ENCODE results near the gene RTN4RL2.

The RTN4RL2 gene

DNA sequence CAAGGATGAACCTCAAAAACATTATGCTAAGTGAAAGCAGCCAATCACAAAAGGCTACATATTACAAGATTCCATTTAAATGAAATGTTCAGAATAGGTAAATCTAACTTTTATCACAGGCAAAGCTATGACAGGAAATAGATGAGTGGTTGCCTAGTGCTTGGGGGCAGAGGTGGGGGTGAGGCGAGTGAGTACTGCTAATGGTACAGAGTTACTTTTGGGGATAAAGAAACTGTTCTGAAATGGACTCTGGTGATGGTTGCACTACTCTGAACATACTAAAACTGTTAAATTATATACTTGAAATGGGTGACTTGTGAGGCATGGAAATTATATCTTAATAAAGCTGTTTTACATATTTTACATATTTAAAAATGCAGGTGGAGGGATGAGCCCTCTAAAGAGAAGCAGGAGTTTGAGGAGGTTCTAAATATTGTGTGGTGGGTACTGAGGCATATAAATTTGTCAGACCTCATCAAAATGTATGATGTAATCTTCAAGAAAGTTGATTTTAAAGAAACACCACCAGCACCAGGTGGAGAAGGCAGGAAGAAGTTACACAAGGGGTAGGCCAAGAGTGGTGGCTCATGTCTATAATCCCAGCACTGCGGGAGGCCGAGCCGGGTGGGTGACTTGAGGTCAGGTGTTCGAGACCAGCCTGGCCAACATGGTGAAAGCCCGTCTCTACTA is 51.6 kb downstream of the RTN4RL2 start:
- DNase-seq (no peak), ATAC-seq (replicated peaks) (no peak)
- H3K36me3 Mint-ChIP-seq (ENCODE audit: insufficient read depth), result peaks cover 6% of the 10 kb centered on the region
- peaks cover 21 to 26% of the 10 kb centered on the region in 2 donors for H3K4me1 Mint-ChIP-seq (ENCODE audit: low read depth in 2 of 2)
- H3K27me3 Mint-ChIP-seq, result no peaks in the 10 kb centered on the region
- no peak overlapping the region for H3K4me3 Mint-ChIP-seq
- H3K27ac Mint-ChIP-seq, result peak overlapping the region; percentile 68 to 91
- no peaks in the 10 kb centered on the region for H3K9me3 Mint-ChIP-seq

GRCh38 chr11:57512646-57513451 is 52.5 kb downstream of the RTN4RL2 start:
- Mint-ChIP-seq H3K27ac (peak overlapping the region; percentile 68 to 91), H3K36me3 (ENCODE audit: insufficient read depth) (peaks cover 2% of the 10 kb centered on the region), H3K4me3 (peak overlapping the region in 1 of 2 donors; percentile 99), H3K4me1 (ENCODE audit: low read depth in 2 of 2) (peaks cover 21 to 26% of the 10 kb centered on the region in 2 donors), H3K9me3 (no peaks in the 10 kb centered on the region), H3K27me3 (no peaks in the 10 kb centered on the region)
- DNase-seq, result no peak
- ATAC-seq (replicated peaks), result no peak

DNA sequence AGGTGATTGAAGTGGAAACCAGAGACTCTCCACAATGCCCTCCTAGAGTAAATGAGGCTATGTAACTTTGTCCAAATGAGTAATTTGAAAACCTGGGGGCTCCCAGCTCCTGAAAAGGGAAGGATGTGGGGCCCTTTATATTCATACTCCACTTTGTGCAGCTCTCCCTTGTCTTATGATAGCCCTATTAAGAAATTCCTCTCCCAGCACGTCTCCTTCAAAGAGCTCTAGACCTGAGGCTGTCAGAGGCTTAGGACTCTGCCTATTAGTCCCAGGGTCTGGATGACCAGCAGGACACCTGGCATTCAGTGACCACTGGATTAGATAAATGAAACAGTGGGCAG is 53.1 kb downstream of the RTN4RL2 start:
- Mint-ChIP-seq H3K4me3 (peak overlapping the region; percentile 93 to 99), H3K4me1 (ENCODE audit: low read depth in 2 of 2) (peaks cover 19 to 26% of the 10 kb centered on the region in 2 donors), H3K27me3 (no peaks in the 10 kb centered on the region), H3K36me3 (ENCODE audit: insufficient read depth) (peaks cover 2% of the 10 kb centered on the region), H3K9me3 (no peaks in the 10 kb centered on the region), H3K27ac (peak overlapping the region; percentile 68 to 91)
- DNase-seq, result no peak
- no peak for ATAC-seq (replicated peaks)

DNA sequence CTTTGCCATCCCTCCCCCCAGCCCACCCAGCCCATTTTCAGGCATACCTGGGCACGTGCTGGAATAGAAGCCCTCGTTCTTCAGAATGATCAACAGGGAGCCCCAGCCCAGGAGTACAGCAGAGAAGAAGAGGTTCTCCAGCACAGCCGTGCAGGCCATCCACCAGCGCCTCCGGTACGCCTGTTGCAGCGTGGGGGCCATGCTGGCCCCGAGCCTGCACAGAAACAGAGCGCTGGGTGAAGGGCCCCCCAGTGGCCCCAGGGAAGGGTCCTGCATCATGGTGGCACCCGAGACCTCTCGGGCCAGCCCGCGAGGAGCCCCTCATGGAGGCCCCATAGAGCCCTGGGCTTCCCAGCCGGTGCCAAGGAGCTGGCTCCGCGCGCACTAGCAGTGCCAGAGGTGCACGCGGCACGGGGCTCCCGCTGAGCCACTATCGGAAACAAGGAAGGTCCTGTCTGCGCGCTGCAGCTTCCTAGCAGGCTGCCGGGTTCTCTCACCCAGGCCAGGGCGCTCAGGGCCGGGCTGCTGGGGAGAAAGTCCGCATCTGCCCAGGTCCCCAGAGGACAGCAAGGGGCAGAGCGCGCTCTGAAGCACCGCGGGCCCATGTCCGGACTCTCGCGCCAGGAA is 53.7 kb downstream of the RTN4RL2 start:
- Mint-ChIP-seq H3K36me3 (ENCODE audit: insufficient read depth) (peaks cover 2% of the 10 kb centered on the region), H3K4me3 (peak overlapping the region; percentile 93 to 99), H3K4me1 (ENCODE audit: low read depth in 2 of 2) (peaks cover 19 to 26% of the 10 kb centered on the region in 2 donors), H3K27ac (peak overlapping the region; percentile 91 to 93), H3K9me3 (no peaks in the 10 kb centered on the region), H3K27me3 (peaks cover 0 to 5% of the 10 kb centered on the region in 2 donors)
- DNase-seq, result peak in 1 of 3 experiments; percentile 16
- peak; percentile 31 for ATAC-seq (replicated peaks)

- Mint-ChIP-seq H3K4me1 (ENCODE audit: low read depth in 2 of 2) (peaks cover 19 to 26% of the 10 kb centered on the region in 2 donors), H3K9me3 (no peaks in the 10 kb centered on the region), H3K4me3 (peak overlapping the region; percentile 93 to 99), H3K36me3 (ENCODE audit: insufficient read depth) (peaks cover 2% of the 10 kb centered on the region), H3K27ac (peak overlapping the region; percentile 91 to 93), H3K27me3 (peaks cover 0 to 7% of the 10 kb centered on the region in 2 donors)
- ATAC-seq (replicated peaks) (peak; percentile 73), DNase-seq (peak; percentile 32 to 38 (median 34))
Observed at GRCh38 chr11:57514538-57515331, 54.4 kb downstream of the RTN4RL2 start.

GRCh38 chr11:57515332-57516060 is 55.2 kb downstream of the RTN4RL2 start, which contains the start of gene SLC43A1:
SLC43A1 (minus strand) TSS chr11:57515702; CDS start chr11:57514111, 1,591 bp downstream.
- peak within 1 kb of the TSS; percentile 91 to 93 for H3K27ac Mint-ChIP-seq
- DNase-seq (peak in 1 of 3 experiments; percentile 14), ATAC-seq (replicated peaks) (peak; percentile 40)
- peaks cover 2% of the 10 kb centered on the region for H3K36me3 Mint-ChIP-seq (ENCODE audit: insufficient read depth)
- H3K9me3 Mint-ChIP-seq, result no peaks in the 10 kb centered on the region
- peak within 1 kb of the TSS; percentile 93 to 99 for H3K4me3 Mint-ChIP-seq
- peaks cover 17 to 26% of the 10 kb centered on the region in 2 donors for H3K4me1 Mint-ChIP-seq (ENCODE audit: low read depth in 2 of 2)
- peaks cover 0 to 7% of the 10 kb centered on the region in 2 donors for H3K27me3 Mint-ChIP-seq

DNA sequence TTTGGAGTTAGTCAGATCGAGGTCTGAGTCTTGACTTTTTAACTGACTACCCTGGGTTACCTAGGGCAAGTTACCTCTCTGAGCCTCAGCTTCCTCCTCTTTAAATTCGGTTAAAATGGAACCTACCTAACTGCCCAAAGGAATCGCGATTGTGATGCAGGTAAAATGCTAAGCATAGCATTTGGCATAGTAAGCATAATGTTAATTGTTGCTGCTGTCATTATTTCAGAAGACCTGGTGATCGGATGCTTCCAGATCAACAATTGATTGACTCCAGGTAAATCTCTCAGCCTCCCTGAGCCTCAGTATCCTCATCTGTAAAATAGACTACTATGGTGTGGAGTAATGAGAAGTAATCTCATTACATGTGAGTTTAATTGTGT is 55.7 kb downstream of the RTN4RL2 start:
- H3K27me3 Mint-ChIP-seq, result peaks cover 0 to 7% of the 10 kb centered on the region in 2 donors
- peaks cover 2% of the 10 kb centered on the region for H3K36me3 Mint-ChIP-seq (ENCODE audit: insufficient read depth)
- ATAC-seq (replicated peaks) (peak; percentile 3), DNase-seq (no peak)
- H3K4me1 Mint-ChIP-seq (ENCODE audit: low read depth in 2 of 2), result peaks cover 17 to 26% of the 10 kb centered on the region in 2 donors
- H3K9me3 Mint-ChIP-seq, result no peaks in the 10 kb centered on the region
- peak overlapping the region; percentile 91 to 93 for H3K27ac Mint-ChIP-seq
- H3K4me3 Mint-ChIP-seq, result peak overlapping the region; percentile 93 to 99

DNA sequence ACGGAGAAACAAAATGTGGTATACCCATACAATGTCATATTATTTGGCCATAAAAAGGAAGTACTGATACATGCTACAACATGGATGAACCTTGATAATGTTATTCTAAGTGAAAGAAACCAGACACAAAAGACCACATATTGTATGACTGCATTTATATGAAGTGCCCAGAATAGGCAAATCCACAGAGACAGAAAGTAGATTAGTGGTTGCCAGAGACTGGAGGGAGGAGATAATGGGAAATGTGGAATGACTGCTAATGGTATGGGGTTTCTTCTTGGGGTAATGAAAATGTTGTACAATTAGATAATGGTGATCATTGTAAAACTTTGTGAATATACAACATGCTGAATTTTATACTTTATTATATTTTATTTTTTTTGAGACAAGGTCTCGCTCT is 60.8 kb downstream of the RTN4RL2 start:
- Mint-ChIP-seq H3K27ac (no peak overlapping the region), H3K27me3 (peaks cover 0 to 7% of the 10 kb centered on the region in 2 donors), H3K36me3 (ENCODE audit: insufficient read depth) (peaks cover 2% of the 10 kb centered on the region), H3K4me3 (no peak overlapping the region), H3K4me1 (ENCODE audit: low read depth in 2 of 2) (peaks cover 2% of the 10 kb centered on the region in 2 donors), H3K9me3 (no peaks in the 10 kb centered on the region)
- DNase-seq (no peak), ATAC-seq (replicated peaks) (no peak)

DNA sequence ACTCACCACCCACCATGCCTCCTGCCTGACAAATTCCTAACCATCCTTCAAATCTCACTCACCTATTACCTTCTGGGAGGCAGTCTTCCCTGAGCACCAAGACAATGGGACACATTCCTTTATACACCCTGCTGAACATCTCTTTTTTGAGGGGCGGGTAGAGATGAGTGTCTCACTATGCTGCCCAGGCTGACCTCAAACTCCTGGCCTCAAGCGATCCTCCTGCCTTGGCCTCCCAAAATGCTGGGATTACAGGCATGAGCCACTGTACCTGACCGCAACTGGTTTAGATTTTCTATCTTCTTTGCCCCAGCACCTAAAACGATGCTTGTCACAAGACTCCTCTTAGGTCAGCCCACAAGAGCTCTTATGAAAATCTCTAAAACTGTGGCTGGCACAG is 63.1 kb downstream of the RTN4RL2 start:
- Mint-ChIP-seq H3K4me1 (ENCODE audit: low read depth in 2 of 2) (no peaks in the 10 kb centered on the region), H3K9me3 (no peaks in the 10 kb centered on the region), H3K4me3 (no peak overlapping the region), H3K36me3 (ENCODE audit: insufficient read depth) (no peaks in the 10 kb centered on the region), H3K27me3 (peaks cover 0 to 7% of the 10 kb centered on the region in 2 donors), H3K27ac (no peak overlapping the region)
- DNase-seq, result no peak
- ATAC-seq (replicated peaks), result no peak

Data from effector memory CD8-positive, alpha-beta T cell (primary cell).